GM19324 (cell line): ENCODE results near the gene SPATA17.

ENCODE experiments used
- ATAC-seq: cut with Tn5 transposase; IDR thresholded peaks from one replicate; pipeline ENCODE4 v1.9.1; 2021; ENCODE audit warnings: mild to moderate bottlenecking, moderate library complexity; ENCODE audit not compliant: unreplicated experiment, low FRiP score

SPATA17 gene

GRCh38 chr1:217910203-217910602 is 279.1 kb downstream of the SPATA17 start:
- no peak for ATAC-seq

- ATAC-seq = no peak
Measured at GRCh38 chr1:217910791-217911320, 279.7 kb downstream of the SPATA17 start.

DNA sequence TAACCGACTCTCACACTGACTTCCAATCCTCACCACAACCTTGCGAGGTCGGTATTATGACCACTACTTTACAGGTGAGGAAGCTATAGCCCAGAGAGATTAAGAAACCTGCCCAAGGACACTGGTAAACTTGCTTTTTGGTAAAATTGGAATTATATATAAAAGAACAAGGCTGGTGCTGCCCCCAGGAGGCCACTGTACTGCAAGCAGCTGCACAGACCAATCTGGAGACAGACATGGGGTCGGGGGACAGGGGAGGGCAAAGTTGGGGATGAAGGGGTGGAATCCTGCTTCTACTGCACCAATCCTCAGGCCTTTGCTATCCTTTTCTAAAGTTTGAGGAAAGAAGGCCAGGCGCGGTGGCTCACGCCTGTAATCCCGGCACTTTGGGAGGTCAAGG is 280.8 kb downstream of the SPATA17 start:
- ATAC-seq = no peak

- ATAC-seq = no peak
Measured at GRCh38 chr1:217917281-217917887, 286.2 kb downstream of the SPATA17 start.

GRCh38 chr1:217919683-217920388 is 288.7 kb downstream of the SPATA17 start:
- no peak for ATAC-seq
